Measurements from ENCODE around the gene OXSM.

DNA sequence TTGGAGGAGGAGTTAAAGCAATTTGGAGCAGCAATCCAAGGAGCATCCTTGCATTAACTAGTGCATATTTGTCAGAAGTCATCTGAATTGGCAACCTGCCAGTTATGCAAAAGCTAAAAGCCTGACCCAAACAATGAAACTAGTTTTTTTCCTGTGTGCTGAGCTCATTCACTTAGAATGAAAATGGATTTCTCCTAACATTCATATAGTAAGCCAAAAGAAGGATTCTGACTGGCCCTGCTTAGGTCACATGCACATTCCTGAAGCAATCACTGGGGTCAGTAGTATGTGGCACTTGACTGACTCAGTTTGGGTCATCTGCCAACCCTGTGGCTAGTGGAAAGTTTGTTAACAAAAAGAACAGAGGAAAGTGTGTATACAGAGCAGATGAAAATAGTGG lies 30.5 kb downstream of the OXSM start:
- TF ChIP-seq, protein P1, sequence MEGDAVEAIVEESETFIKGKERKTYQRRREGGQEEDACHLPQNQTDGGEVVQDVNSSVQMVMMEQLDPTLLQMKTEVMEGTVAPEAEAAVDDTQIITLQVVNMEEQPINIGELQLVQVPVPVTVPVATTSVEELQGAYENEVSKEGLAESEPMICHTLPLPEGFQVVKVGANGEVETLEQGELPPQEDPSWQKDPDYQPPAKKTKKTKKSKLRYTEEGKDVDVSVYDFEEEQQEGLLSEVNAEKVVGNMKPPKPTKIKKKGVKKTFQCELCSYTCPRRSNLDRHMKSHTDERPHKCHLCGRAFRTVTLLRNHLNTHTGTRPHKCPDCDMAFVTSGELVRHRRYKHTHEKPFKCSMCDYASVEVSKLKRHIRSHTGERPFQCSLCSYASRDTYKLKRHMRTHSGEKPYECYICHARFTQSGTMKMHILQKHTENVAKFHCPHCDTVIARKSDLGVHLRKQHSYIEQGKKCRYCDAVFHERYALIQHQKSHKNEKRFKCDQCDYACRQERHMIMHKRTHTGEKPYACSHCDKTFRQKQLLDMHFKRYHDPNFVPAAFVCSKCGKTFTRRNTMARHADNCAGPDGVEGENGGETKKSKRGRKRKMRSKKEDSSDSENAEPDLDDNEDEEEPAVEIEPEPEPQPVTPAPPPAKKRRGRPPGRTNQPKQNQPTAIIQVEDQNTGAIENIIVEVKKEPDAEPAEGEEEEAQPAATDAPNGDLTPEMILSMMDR (IDR thresholded peaks at IDR 0.05) = no peak
- no peak for TF ChIP-seq POLR2A (IDR thresholded peaks at IDR 0.05)
